Prostate gland (tissue), 2 donors: ENCODE results near the gene DTL.

Source experiments
- CTCF ChIP-seq, 4 experiments: fragments of 200-600 bp in 2 of 4; fragments of 450-650 bp in 2 of 4; sonication (generic) in 2 of 4; IDR thresholded peaks; 1 replicate in 3 of 4; 2 replicates in 1 of 4; pipeline ENCODE4 v1.5.1; 2016 to 2019; ENCODE audit warnings: antibody characterized with exemption in 4 of 4, mild to moderate bottlenecking in 2 of 4, moderate library complexity in 2 of 4
- POLR2A ChIP-seq: fragments of 450-650 bp; IDR thresholded peaks from one replicate; pipeline ENCODE4 v1.6.1; 2016; ENCODE audit warnings: antibody characterized with exemption, mild to moderate bottlenecking
- POLR2AphosphoS5 ChIP-seq: sonication (generic); formaldehyde crosslinking; IDR thresholded peaks from one replicate; pipeline ENCODE4 v1.6.1; 2017; ENCODE audit warnings: antibody characterized with exemption

- TF ChIP-seq CTCF (IDR thresholded peaks at IDR 0.05) (no peak), POLR2AphosphoS5 (no peak), POLR2A (no peak)
Observed at GRCh38 chr1:212098310-212098709, 62.8 kb downstream of the DTL start.
